Hindlimb muscle (tissue), 1 donor: ENCODE data around the gene GPR39. TPM values are rescaled to one million over a fixed set of nuclear protein-coding genes. Genes with fewer than 3 reads are reported as not detected.

Source experiments
- DNase-seq: peaks from one replicate; pipeline ENCODE4 v3.0.0-alpha.2; 2013
- polyA plus RNA-seq: library from polyadenylated mRNA; unstranded; fragments of 120-200 nt; gene quantifications from one replicate; pipeline ENCODE4 v1.2.1, GENCODE V29; 2013; ENCODE audit not compliant: insufficient read length

The GPR39 gene
- polyA plus RNA-seq, 1 donor: 0.13 TPM

GRCh38 chr2:132446444-132446843 lies 29.8 kb downstream of the GPR39 start:
- DNase-seq: no peak

- DNase-seq: no peak
Observed at GRCh38 chr2:132448331-132448730, 31.7 kb downstream of the GPR39 start.

GRCh38 chr2:132448771-132449170 lies 32.2 kb downstream of the GPR39 start:
- DNase-seq: no peak

GRCh38 chr2:132449868-132450267 lies 33.3 kb downstream of the GPR39 start:
- DNase-seq: no peak

GRCh38 chr2:132460781-132461180 lies 44.2 kb downstream of the GPR39 start:
- no peak for DNase-seq

- DNase-seq: no peak
Observed at GRCh38 chr2:132462236-132462635, 45.6 kb downstream of the GPR39 start.

- no peak for DNase-seq
Observed at GRCh38 chr2:132463719-132464118, 47.1 kb downstream of the GPR39 start.

- no peak for DNase-seq
Observed at GRCh38 chr2:132465917-132466316, 49.3 kb downstream of the GPR39 start.

- DNase-seq: no peak
Observed at GRCh38 chr2:132466428-132467028, 49.9 kb downstream of the GPR39 start.

GRCh38 chr2:132468821-132469675 lies 52.4 kb downstream of the GPR39 start:
- DNase-seq: no peak

- DNase-seq: no peak
Observed at GRCh38 chr2:132470746-132471145, 54.1 kb downstream of the GPR39 start.

GRCh38 chr2:132473174-132473883 lies 56.7 kb downstream of the GPR39 start:
- no peak for DNase-seq

GRCh38 chr2:132475615-132476014 lies 59.0 kb downstream of the GPR39 start:
- no peak for DNase-seq

- no peak for DNase-seq
Observed at GRCh38 chr2:132477436-132477835, 60.8 kb downstream of the GPR39 start.

GRCh38 chr2:132477962-132478361 lies 61.4 kb downstream of the GPR39 start:
- DNase-seq: no peak

- DNase-seq: no peak
Observed at GRCh38 chr2:132478461-132479105, 62.0 kb downstream of the GPR39 start.

GRCh38 chr2:132479155-132479554 lies 62.5 kb downstream of the GPR39 start:
- DNase-seq: no peak

- no peak for DNase-seq
Observed at GRCh38 chr2:132482821-132483220, 66.2 kb downstream of the GPR39 start.

GRCh38 chr2:132484144-132484543 lies 67.5 kb downstream of the GPR39 start:
- DNase-seq: no peak

GRCh38 chr2:132488491-132488890 lies 71.9 kb downstream of the GPR39 start:
- DNase-seq: no peak

GRCh38 chr2:132489150-132489549 lies 72.5 kb downstream of the GPR39 start:
- peak; percentile 15 for DNase-seq

- no peak for DNase-seq
Observed at GRCh38 chr2:132495881-132496280, 79.3 kb downstream of the GPR39 start.

- DNase-seq: no peak
Observed at GRCh38 chr2:132496555-132496954, 80.0 kb downstream of the GPR39 start.
